Stimulated activated CD8-positive, alpha-beta memory T cell treated with anti-CD3 and anti-CD28 coated beads, Interleukin-4, amount 100 ng/mL, for 4 hours (primary cell): ENCODE results near the gene LAMB2.

Experiments
- DNase-seq, 2 donors: peaks; one replicate each; pipeline ENCODE4 v3.0.0-alpha.2; 2020; ENCODE audit warnings: low read depth in 2 of 2, low spot score in 1 of 2

Gene LAMB2

GRCh38 chr3:49076646-49077045, 56.2 kb downstream of the LAMB2 start:
- DNase-seq = no peak

- no peak for DNase-seq
These were observed 56.7 kb downstream of the LAMB2 start for GRCh38 chr3:49076116-49076515.
